Activated CD8-positive, alpha-beta memory T cell treated with anti-CD3 and anti-CD28 coated beads, Interleukin-2, amount 50 U/mL, for 24 hours (primary cell): ENCODE results near the gene MRPL30.
"Not testable (repeated sequence)": the region's sequence is repeated elsewhere in the genome, so short reads cannot be mapped to it uniquely, and the experiment has no call there.

Source experiments
- DNase-seq: peaks from one replicate; pipeline ENCODE4 v3.0.0-alpha.2; 2020; ENCODE audit errors: extremely low read depth

Gene MRPL30

GRCh38 chr2:99180755-99181623, at the start of gene MRPL30, which contains the start of gene MITD1:
Gene MRPL30 (plus strand): TSS chr2:99181184. CDS start chr2:99186204, 5,020 bp downstream.
Gene MITD1 (minus strand): TSS chr2:99181058. CDS start chr2:99180981, 77 bp downstream.
- peak; percentile 76 for DNase-seq

DNA sequence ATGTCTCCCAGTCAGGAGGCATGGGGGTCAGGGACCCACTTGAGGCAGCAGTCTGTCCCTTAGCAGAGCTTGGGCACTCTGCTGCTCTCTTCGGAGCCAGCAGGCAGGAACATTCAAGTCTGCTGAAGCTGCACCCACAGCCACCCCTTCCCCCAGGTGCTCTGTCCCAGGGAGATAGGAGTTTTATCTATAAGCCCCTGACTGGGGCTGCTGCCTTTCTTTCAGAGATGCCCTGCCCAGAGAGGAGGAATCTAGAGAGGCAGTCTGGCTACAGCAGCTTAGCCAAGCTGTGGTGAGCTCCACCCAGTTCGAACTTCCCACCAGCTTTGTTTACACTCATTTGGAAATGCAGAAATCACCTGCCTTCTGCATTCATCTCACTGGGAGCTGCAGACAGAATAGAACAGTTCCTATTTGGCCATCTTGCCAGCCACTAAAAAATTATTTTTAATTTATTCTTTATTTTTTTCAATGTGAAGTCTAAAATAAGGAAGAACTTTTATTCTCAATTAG, 45.9 kb upstream of the MRPL30 start:
- not testable (repeated sequence) for DNase-seq

GRCh38 chr2:99139003-99139402, 42.0 kb upstream of the MRPL30 start:
- no peak for DNase-seq

DNA sequence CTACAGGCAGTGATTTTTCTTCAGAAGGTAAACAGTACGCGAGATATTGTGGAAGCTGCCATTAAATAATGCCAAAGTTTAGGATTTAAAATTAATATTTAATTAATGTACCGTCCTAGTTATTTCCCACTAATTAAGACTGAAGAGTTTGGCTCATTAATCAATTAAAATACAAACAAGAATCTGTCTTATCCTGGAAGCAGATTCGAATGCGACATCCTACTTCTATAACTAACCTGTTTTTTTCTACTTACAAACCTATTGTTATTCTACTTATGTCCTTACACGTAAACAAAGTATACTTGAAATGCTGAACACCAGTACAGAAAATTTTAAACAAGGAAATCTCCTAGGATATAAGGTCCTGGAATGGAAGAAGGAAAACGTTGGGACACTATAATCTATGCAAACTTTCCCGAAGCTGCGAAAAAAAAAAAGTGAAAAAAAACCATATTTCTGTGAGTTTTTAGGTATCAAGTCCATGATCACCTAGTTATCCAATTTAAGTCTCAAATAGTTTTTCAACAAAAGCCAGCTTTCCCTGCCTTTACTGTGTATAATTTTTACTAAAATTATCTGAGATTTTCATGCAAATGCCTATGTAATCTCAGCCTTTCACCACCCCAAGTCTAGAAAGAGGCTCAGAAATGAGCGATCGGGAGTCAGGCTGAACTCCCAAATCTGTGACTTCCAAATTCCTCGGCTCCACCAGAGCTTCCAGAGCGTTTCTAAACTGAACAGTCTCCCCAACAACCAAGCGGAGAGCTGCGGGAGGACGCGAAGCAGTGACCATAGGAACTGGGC, 40.7 kb upstream of the MRPL30 start:
- no peak for DNase-seq

GRCh38 chr2:99140860-99141109, 40.2 kb upstream of the MRPL30 start:
- DNase-seq: no peak

DNA sequence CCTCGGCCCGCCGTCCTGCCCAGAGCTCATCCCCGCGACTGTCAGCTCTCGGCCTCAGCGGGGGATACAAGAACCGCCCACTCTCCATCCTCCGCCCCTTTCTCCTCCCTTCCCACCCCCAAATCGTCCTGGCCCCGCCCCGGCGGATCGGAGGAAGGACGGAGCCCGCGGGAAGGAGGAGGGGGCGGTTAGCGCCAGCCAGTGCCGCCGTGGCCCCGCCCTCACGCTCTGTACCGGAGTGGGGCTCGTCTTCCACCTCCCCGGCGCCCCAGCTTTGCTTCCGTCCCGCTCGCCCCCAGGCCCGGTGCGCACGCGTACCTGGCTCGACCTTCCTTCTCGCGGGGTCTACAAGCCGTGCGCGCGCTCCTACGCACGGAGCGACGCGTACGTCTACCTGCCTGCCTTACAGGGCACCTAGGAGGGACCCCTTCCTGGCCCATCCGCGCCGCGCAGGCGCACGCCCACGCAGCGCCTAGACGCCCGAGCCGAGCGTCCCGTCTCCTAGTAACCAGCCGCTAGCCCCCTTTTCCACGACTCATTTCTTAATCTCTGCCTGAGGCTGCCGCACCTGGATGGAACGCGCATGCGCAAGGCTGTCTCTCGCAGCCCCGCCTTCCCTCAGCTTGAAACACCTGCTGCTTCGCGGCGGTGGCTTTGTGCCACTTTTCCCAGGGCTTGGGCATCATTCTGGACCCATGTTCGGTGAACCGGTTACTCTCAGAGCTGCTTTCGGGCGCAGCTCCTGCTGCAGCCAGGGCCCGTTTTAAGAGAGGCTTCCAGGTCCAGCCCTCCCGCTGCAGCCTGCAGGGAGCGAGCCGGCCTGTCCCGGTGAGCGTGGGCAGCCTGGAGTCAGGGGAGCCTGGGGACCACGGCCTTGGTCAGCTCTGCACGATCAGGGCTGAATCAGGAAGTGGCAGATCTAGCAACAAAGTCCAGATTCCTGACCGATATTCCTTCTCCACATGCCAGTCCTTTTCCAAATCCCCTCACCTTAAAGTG, 39.6 kb upstream of the MRPL30 start, which contains the start of gene C2orf15:
Gene C2orf15 (plus strand): TSS at position 598 of the 999 bp plus-strand sequence. CDS start 8,852 bp downstream, outside the sequence.
- peak; percentile 89 for DNase-seq

DNA sequence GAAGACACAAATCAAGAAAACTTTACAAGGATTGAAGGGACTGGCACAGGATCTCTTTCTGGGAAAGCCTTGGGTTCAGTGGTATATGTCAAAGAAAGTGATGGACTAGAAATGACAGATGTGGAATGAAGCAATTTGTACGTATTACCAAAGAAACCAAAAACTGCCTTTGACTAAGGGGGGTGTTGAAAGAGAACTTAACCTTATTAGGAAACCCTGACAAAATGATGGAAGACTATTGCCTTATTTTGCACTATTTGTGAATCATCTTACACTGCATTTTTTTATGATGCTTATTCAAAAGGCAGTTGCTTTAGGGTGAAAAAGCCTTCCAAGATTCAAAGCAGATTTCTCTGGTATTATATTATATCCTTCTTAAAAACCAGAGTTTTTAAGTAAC, 30.3 kb upstream of the MRPL30 start:
- DNase-seq: no peak

DNA sequence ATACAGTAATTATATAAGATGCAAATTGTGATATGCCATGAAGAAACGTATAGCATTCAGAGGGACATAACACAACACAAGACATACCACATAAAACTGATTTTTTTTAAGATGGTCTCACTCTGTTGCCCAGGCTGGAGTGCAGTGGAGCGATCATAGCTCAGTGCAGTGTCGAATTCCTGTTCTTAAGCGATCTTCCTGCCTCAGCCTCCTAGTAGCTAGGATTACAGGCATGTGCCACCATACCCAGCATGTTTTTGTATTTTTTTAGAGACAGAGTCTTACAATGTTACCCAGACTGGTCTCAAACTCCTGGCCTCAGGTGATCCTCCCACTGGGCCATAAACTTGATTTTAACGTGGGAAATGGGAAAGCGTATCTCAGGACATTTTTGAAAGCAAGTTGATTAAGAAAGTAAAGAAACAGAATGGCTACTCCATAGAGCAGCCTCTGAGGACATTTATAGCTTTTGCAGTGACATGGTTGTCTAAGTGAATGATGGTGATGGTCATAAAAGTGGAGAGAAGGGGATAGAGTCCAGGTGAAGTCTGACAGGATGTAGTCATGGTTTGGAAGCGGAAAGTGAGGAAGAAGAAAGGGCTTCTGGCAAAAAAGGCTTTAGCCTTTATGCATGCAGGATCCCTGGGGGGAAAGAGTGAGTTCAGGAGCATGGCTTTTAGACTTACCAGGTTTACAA, 28.6 kb upstream of the MRPL30 start:
- DNase-seq: no peak

- DNase-seq: no peak
These were observed 26.9 kb upstream of the MRPL30 start for GRCh38 chr2:99153921-99154604.

GRCh38 chr2:99154643-99155536, 26.1 kb upstream of the MRPL30 start, which contains the start of the genes LIPT1 and TSGA10:
Gene LIPT1 (plus strand): TSS chr2:99154967. CDS start chr2:99161958, 6,991 bp downstream.
Gene TSGA10 (minus strand): TSS chr2:99154942. CDS start chr2:99109439, 45,503 bp downstream.
- peak; percentile 85 for DNase-seq

DNA sequence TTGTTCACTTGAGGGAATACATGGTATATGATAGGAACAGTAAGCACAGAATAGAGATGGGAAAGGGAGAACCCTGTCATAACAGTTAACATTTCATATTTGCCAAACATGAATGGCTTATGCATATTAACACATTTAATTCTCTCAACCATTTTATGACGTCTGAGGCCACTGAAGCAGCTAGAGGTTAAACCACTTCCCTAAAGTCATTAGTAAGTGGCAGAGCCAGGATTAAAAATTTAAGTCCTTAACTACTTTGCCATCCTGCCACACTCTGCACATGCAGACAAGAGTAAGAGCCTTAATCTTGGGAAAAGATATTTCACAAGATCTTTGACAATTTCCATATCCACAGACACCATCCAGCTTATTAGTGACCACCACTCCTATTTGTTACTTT, 24.1 kb upstream of the MRPL30 start:
- DNase-seq: no peak

- DNase-seq: no peak
These were observed 22.4 kb upstream of the MRPL30 start for GRCh38 chr2:99158599-99158998.

GRCh38 chr2:99159594-99159993, 21.4 kb upstream of the MRPL30 start:
- no peak for DNase-seq

DNA sequence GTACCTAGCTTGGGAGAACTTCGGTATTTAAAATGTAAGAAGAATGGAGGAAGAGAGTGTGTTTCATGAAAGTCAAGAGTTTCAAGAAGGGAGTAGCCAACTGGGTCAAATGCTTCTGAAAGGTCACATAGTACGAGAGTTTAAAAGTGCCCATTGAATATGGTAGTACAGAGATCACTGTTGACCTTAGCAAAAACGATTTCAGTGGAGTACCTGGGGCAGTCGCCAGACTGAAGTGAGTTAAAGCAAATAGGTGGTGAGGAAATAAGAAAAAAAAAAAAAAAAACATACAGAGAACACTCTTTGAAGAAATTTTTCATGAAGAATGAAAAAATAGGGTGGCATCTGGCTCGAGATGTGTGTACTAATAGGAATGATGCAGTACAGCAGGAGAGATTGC, 14.8 kb upstream of the MRPL30 start:
- no peak for DNase-seq

GRCh38 chr2:99169534-99169933, 11.4 kb upstream of the MRPL30 start:
- no peak for DNase-seq

DNA sequence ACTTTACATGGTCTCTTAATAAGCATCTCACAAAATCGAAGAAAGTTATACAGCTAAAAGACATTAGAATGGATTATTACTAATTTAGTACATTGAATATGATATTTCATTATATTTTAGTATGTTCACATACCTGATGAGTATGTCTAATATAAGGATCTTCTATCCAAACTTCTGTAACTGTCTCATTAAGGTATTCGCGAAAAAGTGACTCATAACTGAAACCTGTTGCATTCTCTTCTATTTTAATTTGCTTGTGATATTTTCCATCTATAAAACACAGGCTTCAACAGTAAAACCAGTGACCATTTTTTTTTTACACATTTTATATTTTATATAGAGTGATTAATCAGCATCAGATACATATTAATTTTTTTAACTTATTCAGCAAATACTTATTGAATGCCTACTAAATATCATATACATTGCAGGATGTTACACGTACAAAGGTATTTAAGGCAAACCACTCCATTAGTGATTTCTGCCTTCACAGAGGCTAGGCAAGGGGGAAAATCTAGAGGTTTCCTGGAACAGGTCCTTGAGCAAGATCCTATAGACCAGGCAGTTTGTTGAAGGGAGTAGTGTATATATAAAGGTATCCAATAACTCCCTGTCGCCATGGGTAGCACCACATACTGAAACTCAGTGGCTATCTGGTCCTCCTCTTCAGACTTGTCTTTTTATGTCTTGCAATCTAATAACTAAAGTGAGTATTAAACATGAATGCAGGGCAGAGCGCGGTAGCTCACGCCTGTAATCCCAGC, 9.4 kb upstream of the MRPL30 start:
- DNase-seq: no peak

DNA sequence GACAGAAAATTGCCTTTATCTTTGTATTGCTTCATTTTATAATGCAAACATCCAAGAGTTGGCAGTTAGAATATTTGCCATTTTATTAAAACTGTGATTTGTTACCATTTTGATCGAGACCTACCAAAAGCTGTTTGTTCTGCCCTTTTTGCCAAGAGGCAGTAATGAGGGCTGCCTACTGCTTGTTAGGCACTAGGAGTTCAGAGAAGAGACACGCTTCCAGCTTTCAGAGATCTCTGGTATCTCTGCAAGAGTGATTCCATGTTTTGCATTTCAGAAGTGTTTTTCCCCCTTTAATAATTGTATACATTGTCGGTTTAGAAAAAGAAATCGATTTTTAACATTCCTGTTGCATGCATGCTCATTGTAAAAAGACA, 628 bp downstream of the MRPL30 start:
- no peak for DNase-seq

DNA sequence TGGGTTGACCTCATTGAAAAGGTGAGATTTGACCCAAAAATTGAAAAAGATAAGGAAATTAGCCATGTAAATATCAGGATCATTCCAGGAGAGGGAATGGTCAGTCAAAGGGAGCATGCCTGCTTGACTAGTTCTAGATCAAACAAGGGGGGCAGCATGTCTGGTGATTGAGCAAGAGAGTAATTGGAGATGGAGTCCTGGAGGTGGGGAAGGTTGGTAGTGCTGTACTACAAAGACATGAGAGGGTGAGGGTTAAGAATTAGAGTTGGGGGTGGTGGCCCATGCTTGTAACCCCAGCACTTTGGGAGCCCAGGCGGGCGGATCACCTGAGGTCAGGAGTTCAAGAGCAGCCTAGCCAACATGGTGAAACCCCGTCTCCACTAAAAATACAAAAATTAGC, 2.0 kb downstream of the MRPL30 start:
- no peak for DNase-seq
